ENCODE measurements around the gene RPS6KA4.

The RPS6KA4 gene

GRCh38 chr11:64369440-64370421 lies 10.8 kb downstream of the RPS6KA4 start:
- no peak for DNase-seq

- no peak for DNase-seq
These were observed 12.2 kb downstream of the RPS6KA4 start for GRCh38 chr11:64371201-64371600.

- no peak for DNase-seq
These were observed 13.1 kb downstream of the RPS6KA4 start for GRCh38 chr11:64372021-64372420.

GRCh38 chr11:64372802-64373597 lies 14.0 kb downstream of the RPS6KA4 start:
- no peak for DNase-seq

- no peak for DNase-seq
These were observed 14.6 kb downstream of the RPS6KA4 start for GRCh38 chr11:64373598-64373974.

- DNase-seq = no peak
These were observed 17.1 kb downstream of the RPS6KA4 start for GRCh38 chr11:64376071-64376470.

GRCh38 chr11:64378335-64378880 lies 19.4 kb downstream of the RPS6KA4 start:
- no peak for DNase-seq

- DNase-seq = no peak
These were observed 20.2 kb downstream of the RPS6KA4 start for GRCh38 chr11:64379160-64379559.

- no peak for DNase-seq
These were observed 21.1 kb downstream of the RPS6KA4 start for GRCh38 chr11:64379817-64380709.

GRCh38 chr11:64381350-64381749 lies 22.4 kb downstream of the RPS6KA4 start:
- DNase-seq = no peak

- no peak for DNase-seq
These were observed 23.1 kb downstream of the RPS6KA4 start for GRCh38 chr11:64382047-64382446.

GRCh38 chr11:64382586-64382985 lies 23.6 kb downstream of the RPS6KA4 start:
- no peak for DNase-seq

GRCh38 chr11:64383580-64383979 lies 24.6 kb downstream of the RPS6KA4 start:
- no peak for DNase-seq

GRCh38 chr11:64384028-64384737 lies 25.2 kb downstream of the RPS6KA4 start:
- DNase-seq = no peak

- DNase-seq = no peak
These were observed 26.3 kb downstream of the RPS6KA4 start for GRCh38 chr11:64384981-64385944.

GRCh38 chr11:64385945-64386704 lies 27.2 kb downstream of the RPS6KA4 start:
- no peak for DNase-seq

GRCh38 chr11:64387916-64388315 lies 29.0 kb downstream of the RPS6KA4 start:
- DNase-seq = no peak

- DNase-seq = no peak
These were observed 29.9 kb downstream of the RPS6KA4 start for GRCh38 chr11:64388894-64389293.

- no peak for DNase-seq
These were observed 30.9 kb downstream of the RPS6KA4 start for GRCh38 chr11:64389851-64390250.

GRCh38 chr11:64390558-64390957 lies 31.6 kb downstream of the RPS6KA4 start:
- DNase-seq = no peak

Data from stimulated activated naive CD4-positive, alpha-beta T cell treated with Interleukin-2 at 50 U/mL for 16 hours (primary cell).